Colonic mucosa (tissue), 4 donors: ENCODE measurements around the gene GPR146. TPM values are rescaled to one million over a fixed set of nuclear protein-coding genes. Genes with fewer than 3 reads are reported as not detected.

Source experiments
- DNase-seq: peaks from one replicate; pipeline ENCODE4 v3.0.0-alpha.2; 2020
- H3K27ac ChIP-seq: fragments of 200-600 bp; one replicate; pipeline ENCODE4 v1.8.0; 2021
- H3K27me3 ChIP-seq: fragments of 200-600 bp; one replicate; pipeline ENCODE4 v1.8.0; 2021
- H3K36me3 ChIP-seq: fragments of 200-600 bp; one replicate; pipeline ENCODE4 v1.8.0; 2021
- H3K4me1 ChIP-seq: fragments of 200-600 bp; one replicate; pipeline ENCODE4 v1.8.0; 2021; ENCODE audit warnings: mild to moderate bottlenecking
- H3K4me3 ChIP-seq: fragments of 200-600 bp; one replicate; pipeline ENCODE4 v1.8.0; 2021
- H3K9ac ChIP-seq, 2 donors: one replicate each; pipeline ENCODE4 v1.7.0; 2013; ENCODE audit warnings: control low read depth in 2 of 2, low read depth in 2 of 2, low read length in 2 of 2
- H3K9me3 ChIP-seq: fragments of 200-600 bp; one replicate; pipeline ENCODE4 v1.8.0; 2021
- intact Hi-C: fragments of 100-400 bp; cut with DNase I; formaldehyde crosslinking; loops from one replicate; pipeline ENCODE4 v1.14.1; 2022
- total RNA-seq, 2 donors: library from RNA; stranded (reverse); fragmentation: NEBNext Ultra II Directional in 1 of 2; extraction: Animal tissue kit (Norgen Biotek cat#: 25700) in 1 of 2; gene quantifications; one replicate each; pipeline ENCODE4 v1.2.1, GENCODE V29; 2021
- TF ChIP-seq, protein P1 (sequence below): fragments of 200-600 bp; IDR thresholded peaks from one replicate; pipeline ENCODE4 v1.8.0; 2022; ENCODE audit warnings: antibody characterized with exemption, mild to moderate bottlenecking
- donor health status: healthy.
- donor health status: DM: no; HTN: no; CAD: no.
- donor health status: DM: no; HTN: no; CAD: no.

GPR146 gene
- total RNA-seq, 2 donors from 2014 or later: 2.9 to 9.0 TPM

- no peak overlapping the region for H3K9ac ChIP-seq
- H3K4me1 ChIP-seq: peaks cover 2% of the 10 kb centered on the region
- TF ChIP-seq, protein P1, sequence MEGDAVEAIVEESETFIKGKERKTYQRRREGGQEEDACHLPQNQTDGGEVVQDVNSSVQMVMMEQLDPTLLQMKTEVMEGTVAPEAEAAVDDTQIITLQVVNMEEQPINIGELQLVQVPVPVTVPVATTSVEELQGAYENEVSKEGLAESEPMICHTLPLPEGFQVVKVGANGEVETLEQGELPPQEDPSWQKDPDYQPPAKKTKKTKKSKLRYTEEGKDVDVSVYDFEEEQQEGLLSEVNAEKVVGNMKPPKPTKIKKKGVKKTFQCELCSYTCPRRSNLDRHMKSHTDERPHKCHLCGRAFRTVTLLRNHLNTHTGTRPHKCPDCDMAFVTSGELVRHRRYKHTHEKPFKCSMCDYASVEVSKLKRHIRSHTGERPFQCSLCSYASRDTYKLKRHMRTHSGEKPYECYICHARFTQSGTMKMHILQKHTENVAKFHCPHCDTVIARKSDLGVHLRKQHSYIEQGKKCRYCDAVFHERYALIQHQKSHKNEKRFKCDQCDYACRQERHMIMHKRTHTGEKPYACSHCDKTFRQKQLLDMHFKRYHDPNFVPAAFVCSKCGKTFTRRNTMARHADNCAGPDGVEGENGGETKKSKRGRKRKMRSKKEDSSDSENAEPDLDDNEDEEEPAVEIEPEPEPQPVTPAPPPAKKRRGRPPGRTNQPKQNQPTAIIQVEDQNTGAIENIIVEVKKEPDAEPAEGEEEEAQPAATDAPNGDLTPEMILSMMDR: no peak
- no peak overlapping the region for H3K27ac ChIP-seq
- intact Hi-C loops: no loop called here
- H3K27me3 ChIP-seq: no peaks in the 10 kb centered on the region
- H3K9me3 ChIP-seq: no peaks in the 10 kb centered on the region
- H3K4me3 ChIP-seq: no peak overlapping the region
- DNase-seq: no peak
- no peaks in the 10 kb centered on the region for H3K36me3 ChIP-seq
Measured at GRCh38 chr7:1022356-1022755, 22.0 kb upstream of the GPR146 start.

DNA sequence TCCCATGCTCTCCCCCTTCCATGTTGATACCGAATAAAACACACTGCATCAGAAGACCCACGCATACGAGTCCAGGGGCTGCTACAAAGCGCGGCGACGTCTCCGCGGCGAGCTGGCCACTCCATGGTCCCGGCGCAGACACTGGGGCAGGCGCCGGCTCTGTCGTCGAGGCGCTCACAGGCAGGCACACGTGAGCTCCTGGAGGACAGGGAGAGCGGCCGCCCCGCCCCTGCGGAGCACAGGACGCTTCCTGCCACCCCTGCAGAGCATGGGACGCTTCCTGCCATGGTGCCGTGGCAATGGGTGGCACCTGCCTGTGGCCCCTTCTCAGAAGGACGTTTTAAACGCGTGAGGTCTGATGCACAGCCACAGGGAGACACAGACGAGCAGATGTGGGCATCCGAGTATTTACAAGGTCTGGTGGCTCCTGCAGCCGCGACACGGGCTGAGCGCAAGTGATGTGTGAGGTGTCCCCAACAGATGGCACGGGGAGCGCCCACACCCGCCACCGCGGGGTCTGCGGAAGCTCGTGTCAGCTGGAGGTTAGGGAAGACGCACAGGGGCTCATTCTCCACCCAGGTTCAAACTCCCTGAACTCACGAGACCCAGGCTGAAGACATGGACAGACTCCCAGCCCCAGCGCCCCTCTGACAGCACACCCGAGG is 21.4 kb upstream of the GPR146 start:
- Histone ChIP-seq H3K27me3 (no peaks in the 10 kb centered on the region), H3K9me3 (no peaks in the 10 kb centered on the region), H3K27ac (no peak overlapping the region), H3K9ac (no peak overlapping the region), H3K4me3 (no peak overlapping the region), H3K36me3 (no peaks in the 10 kb centered on the region), H3K4me1 (peaks cover 4% of the 10 kb centered on the region)
- intact Hi-C loops: no loop called here
- TF ChIP-seq, protein P1: no peak
- DNase-seq: no peak

DNA sequence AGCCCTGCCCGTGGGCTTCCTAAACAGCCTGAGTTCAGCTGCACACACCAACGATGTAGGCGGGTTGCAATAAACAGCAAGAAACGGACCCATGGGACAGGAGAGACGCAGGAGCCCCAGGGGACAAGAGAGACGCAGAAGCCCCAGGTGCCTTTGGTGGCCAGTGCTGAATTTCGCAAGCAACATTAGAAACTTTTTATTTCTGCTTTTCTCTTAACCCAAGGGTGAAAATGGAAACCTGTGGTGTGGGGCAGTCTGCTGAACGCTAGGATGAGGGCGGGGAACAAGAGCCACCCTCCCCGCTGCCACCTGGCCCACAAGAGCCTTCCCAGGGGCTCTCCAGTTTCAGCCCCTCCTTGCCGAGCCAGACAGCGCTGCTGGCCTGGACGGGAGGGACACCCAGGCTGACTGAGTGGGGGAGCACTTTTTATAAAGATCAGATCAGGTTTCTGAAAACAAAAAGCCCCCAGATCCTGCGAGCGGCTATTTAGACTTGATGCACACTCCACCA is 20.0 kb upstream of the GPR146 start:
- no peak for DNase-seq
- Histone ChIP-seq H3K4me3 (no peak overlapping the region), H3K36me3 (no peaks in the 10 kb centered on the region), H3K9ac (no peak overlapping the region), H3K4me1 (peaks cover 9% of the 10 kb centered on the region), H3K9me3 (no peaks in the 10 kb centered on the region), H3K27ac (no peak overlapping the region), H3K27me3 (no peaks in the 10 kb centered on the region)
- intact Hi-C loops: no loop called here
- TF ChIP-seq, protein P1: no peak

GRCh38 chr7:1024876-1025742 is 19.2 kb upstream of the GPR146 start:
- Histone ChIP-seq H3K9me3 (no peaks in the 10 kb centered on the region), H3K4me3 (no peak overlapping the region), H3K4me1 (peaks cover 9% of the 10 kb centered on the region), H3K27ac (no peak overlapping the region), H3K9ac (no peak overlapping the region), H3K36me3 (no peaks in the 10 kb centered on the region), H3K27me3 (no peaks in the 10 kb centered on the region)
- intact Hi-C loops: no loop called here
- DNase-seq: no peak
- TF ChIP-seq, protein P1: no peak

- no peaks in the 10 kb centered on the region for H3K27me3 ChIP-seq
- no peaks in the 10 kb centered on the region for H3K9me3 ChIP-seq
- H3K27ac ChIP-seq: no peak overlapping the region
- intact Hi-C loops: no loop called here
- no peak for DNase-seq
- TF ChIP-seq, protein P1: no peak
- no peak overlapping the region for H3K4me3 ChIP-seq
- H3K36me3 ChIP-seq: no peaks in the 10 kb centered on the region
- H3K4me1 ChIP-seq: peaks cover 9% of the 10 kb centered on the region
- no peak overlapping the region for H3K9ac ChIP-seq
Measured at GRCh38 chr7:1025743-1026581, 18.4 kb upstream of the GPR146 start.
